ENCODE measurements around the gene HHAT. TPM values are rescaled to one million over a fixed set of nuclear protein-coding genes. Genes with fewer than 3 reads are reported as not detected.

The HHAT gene
- total RNA-seq, 4 donors from 2014 or later, result 4.6 to 8.8 (median 6.7) TPM

- 87 to 91% methylated on average over 5 of the region's 5 CpGs for WGBS, 2 donors
- TF ChIP-seq POLR2A (IDR thresholded peaks at IDR 0.05) (no peak), CTCF (IDR thresholded peaks at IDR 0.05) (no peak)
- intact Hi-C loops (cut with DNase I; ENCODE audit: low total_unique reads), result no loop called here
- no peak overlapping the region for H3K4me3 ChIP-seq (ENCODE audit: low read depth, poor library complexity, severe bottlenecking)
- DNase-seq (ENCODE audit: low spot score in 2 of 2), result no peak
Observed at GRCh38 chr1:210690236-210690635, 361.5 kb downstream of the HHAT start.

- TF ChIP-seq CTCF (IDR thresholded peaks at IDR 0.05), result no peak
- no peak for TF ChIP-seq POLR2A (IDR thresholded peaks at IDR 0.05)
- intact Hi-C loops (cut with DNase I; ENCODE audit: low total_unique reads), result no loop called here
- no peak for DNase-seq (ENCODE audit: low spot score in 2 of 2)
- H3K4me3 ChIP-seq (ENCODE audit: low read depth, poor library complexity, severe bottlenecking), result no peak overlapping the region
- 90 to 93% methylated on average over 6 of the region's 6 CpGs for WGBS, 2 donors
Observed at GRCh38 chr1:210691039-210691610, 362.4 kb downstream of the HHAT start.

GRCh38 chr1:210692796-210693195 lies 364.1 kb downstream of the HHAT start:
- no peak for DNase-seq (ENCODE audit: low spot score in 2 of 2)
- intact Hi-C loops (cut with DNase I; ENCODE audit: low total_unique reads), result no loop called here
- no peak overlapping the region for H3K4me3 ChIP-seq (ENCODE audit: low read depth, poor library complexity, severe bottlenecking)
- TF ChIP-seq CTCF (IDR thresholded peaks at IDR 0.05) (no peak), POLR2A (IDR thresholded peaks at IDR 0.05) (no peak)
- 77 to 83% methylated on average over 7 of the region's 7 CpGs for WGBS, 2 donors

GRCh38 chr1:210695026-210695425 lies 366.3 kb downstream of the HHAT start:
- TF ChIP-seq CTCF (IDR thresholded peaks at IDR 0.05), result no peak
- TF ChIP-seq POLR2A (IDR thresholded peaks at IDR 0.05), result no peak
- no peak for DNase-seq (ENCODE audit: low spot score in 2 of 2)
- intact Hi-C loops (cut with DNase I; ENCODE audit: low total_unique reads), result no loop called here
- H3K4me3 ChIP-seq (ENCODE audit: low read depth, poor library complexity, severe bottlenecking), result no peak overlapping the region
- WGBS, 2 donors, result 64 to 91% methylated on average over 1 of the region's 1 CpG

- no peak for TF ChIP-seq CTCF (IDR thresholded peaks at IDR 0.05)
- no peak for TF ChIP-seq POLR2A (IDR thresholded peaks at IDR 0.05)
- no peak overlapping the region for H3K4me3 ChIP-seq (ENCODE audit: low read depth, poor library complexity, severe bottlenecking)
- DNase-seq (ENCODE audit: low spot score in 2 of 2), result no peak
- intact Hi-C loops (cut with DNase I; ENCODE audit: low total_unique reads), result no loop called here
- WGBS, 2 donors, result 71 to 87% methylated on average over 1 of the region's 1 CpG
Observed at GRCh38 chr1:210696709-210697108, 368.0 kb downstream of the HHAT start.

GRCh38 chr1:210697185-210697584 lies 368.5 kb downstream of the HHAT start:
- WGBS, 2 donors, result 84 to 94% methylated on average over 3 of the region's 3 CpGs
- intact Hi-C loops (cut with DNase I; ENCODE audit: low total_unique reads), result no loop called here

More at GRCh38 chr1:210697185-210697584, 368.5 kb downstream of the HHAT start:
- no peak for DNase-seq (ENCODE audit: low spot score in 2 of 2)
- TF ChIP-seq POLR2A (IDR thresholded peaks at IDR 0.05) (no peak), CTCF (IDR thresholded peaks at IDR 0.05) (no peak)
- H3K4me3 ChIP-seq (ENCODE audit: low read depth, poor library complexity, severe bottlenecking), result no peak overlapping the region

Measured in lower leg skin (tissue), 4 donors.